GM23338 (cell line): ENCODE results near the gene KCNMA1. TPM values are rescaled to one million over a fixed set of nuclear protein-coding genes. Genes with fewer than 3 reads are reported as not detected.

Source experiments
- ATAC-seq: fragments of 200-7000 bp; cut with Tn5 transposase; 3 replicates; pipeline ENCODE4 v1.9.1; 2020
- DNase-seq: peaks from one replicate; pipeline ENCODE4 v3.0.0-alpha.2; 2015; ENCODE audit warnings: low spot score
- H2AFZ ChIP-seq: fragments of 200-600 bp; sonication (generic); 2 replicates; pipeline ENCODE4 v1.8.0; 2016; ENCODE audit warnings: antibody characterized with exemption, mild to moderate bottlenecking, moderate library complexity
- H3F3A ChIP-seq: fragments of 200-600 bp; sonication (generic); replicated peaks from 2 replicates; pipeline ENCODE4 v1.8.0; 2017; ENCODE audit warnings: antibody characterized with exemption, mixed run types, low read depth
- H3K27ac ChIP-seq: fragments of 200-600 bp; sonication (generic); 2 replicates; pipeline ENCODE4 v1.6.1; 2016; ENCODE audit warnings: low read depth
- H3K27me3 ChIP-seq: fragments of 200-600 bp; sonication (generic); 2 replicates; pipeline ENCODE4 v1.8.0; 2016; ENCODE audit warnings: mild to moderate bottlenecking, mixed run types, moderate library complexity; ENCODE audit not compliant: insufficient read depth
- H3K36me3 ChIP-seq: fragments of 200-600 bp; sonication (generic); 2 replicates; pipeline ENCODE4 v1.8.0; 2016; ENCODE audit warnings: mild to moderate bottlenecking; ENCODE audit not compliant: insufficient read depth
- H3K4me1 ChIP-seq: fragments of 200-600 bp; sonication (generic); 2 replicates; pipeline ENCODE4 v1.8.0; 2016; ENCODE audit warnings: mild to moderate bottlenecking, moderate library complexity; ENCODE audit not compliant: insufficient read depth
- H3K4me2 ChIP-seq: fragments of 200-600 bp; sonication (generic); 2 replicates; pipeline ENCODE4 v1.7.1; 2017; ENCODE audit warnings: mixed run types
- H3K4me3 ChIP-seq: fragments of 200-600 bp; sonication (generic); 2 replicates; pipeline ENCODE4 v1.6.1; 2016; ENCODE audit warnings: mixed run types
- H3K79me2 ChIP-seq: fragments of 200-600 bp; sonication (generic); replicated peaks from 2 replicates; pipeline ENCODE4 v1.8.0; 2017; ENCODE audit warnings: mild to moderate bottlenecking; ENCODE audit not compliant: insufficient read depth
- H3K9me2 ChIP-seq: fragments of 200-600 bp; sonication (generic); 2 replicates; pipeline ENCODE4 v1.8.0; 2017; ENCODE audit not compliant: insufficient read depth
- H4K20me1 ChIP-seq: fragments of 200-600 bp; sonication (generic); replicated peaks from 2 replicates; pipeline ENCODE4 v1.8.0; 2017; ENCODE audit warnings: mild to moderate bottlenecking; ENCODE audit not compliant: insufficient read depth
- H3K27ac Mint-ChIP-seq: 2 replicates; pipeline ENCODE4 v1.8.0; 2020; ENCODE audit warnings: inconsistent platforms, mild to moderate bottlenecking, moderate library complexity, mixed read lengths
- H3K27me3 Mint-ChIP-seq: 3 replicates; pipeline ENCODE4 v1.8.0; 2022; ENCODE audit warnings: low read depth, mild to moderate bottlenecking, moderate library complexity, mixed read lengths, inconsistent platforms; ENCODE audit not compliant: insufficient read depth, poor library complexity
- H3K36me3 Mint-ChIP-seq: 3 replicates; pipeline ENCODE4 v1.8.0; 2021; ENCODE audit warnings: low read depth, mild to moderate bottlenecking, inconsistent platforms, moderate library complexity, mixed read lengths
- H3K4me1 Mint-ChIP-seq: 3 replicates; pipeline ENCODE4 v1.8.0; 2020; ENCODE audit warnings: mild to moderate bottlenecking, inconsistent platforms, mixed read lengths
- H3K4me3 Mint-ChIP-seq: 3 replicates; pipeline ENCODE4 v1.8.0; 2021; ENCODE audit warnings: moderate library complexity, mild to moderate bottlenecking, inconsistent platforms, mixed read lengths
- H3K9me3 Mint-ChIP-seq: 3 replicates; pipeline ENCODE4 v1.8.0; 2020; ENCODE audit warnings: moderate library complexity, mild to moderate bottlenecking, inconsistent platforms, mixed read lengths
- CREB1 ChIP-seq: fragments of 250-450 bp; sonication (Bioruptor Pico); IDR thresholded peaks from 2 replicates; pipeline ENCODE4 v1.5.0; 2020; ENCODE audit warnings: low read depth, mild to moderate bottlenecking, moderate library complexity
- EZH2 ChIP-seq: fragments of 200-600 bp; sonication (generic); IDR thresholded peaks from one replicate; pipeline ENCODE4 v1.8.0; 2017; ENCODE audit warnings: antibody characterized with exemption, mild to moderate bottlenecking, low read depth; ENCODE audit not compliant: unreplicated experiment
- EZH2phosphoT487 ChIP-seq: fragments of 200-600 bp; sonication (generic); IDR thresholded peaks from one replicate; pipeline ENCODE4 v1.8.1; 2018; ENCODE audit warnings: antibody characterized with exemption; ENCODE audit not compliant: unreplicated experiment
- JUNB ChIP-seq: IDR thresholded peaks from one replicate; pipeline ENCODE4 v1.6.1; 2016; ENCODE audit warnings: antibody characterized with exemption; ENCODE audit not compliant: unreplicated experiment
- NANOG ChIP-seq: IDR thresholded peaks from 2 replicates; pipeline ENCODE4 v1.6.1; 2016; ENCODE audit warnings: antibody characterized with exemption, borderline replicate concordance
- POLR2AphosphoS5 ChIP-seq: IDR thresholded peaks from 2 replicates; pipeline ENCODE4 v1.6.1; 2016; ENCODE audit warnings: antibody characterized with exemption, low read depth
- STAT1 ChIP-seq: IDR thresholded peaks from one replicate; pipeline ENCODE4 v1.6.1; 2016; ENCODE audit warnings: antibody characterized with exemption; ENCODE audit not compliant: unreplicated experiment
- ZNF114 ChIP-seq: fragments of 250-450 bp; sonication (Bioruptor Pico); IDR thresholded peaks from 2 replicates; pipeline ENCODE4 v1.5.0; 2020; ENCODE audit warnings: mild to moderate bottlenecking, moderate library complexity
- ZNF331 ChIP-seq: fragments of 250-450 bp; sonication (Bioruptor Pico); IDR thresholded peaks from 2 replicates; pipeline ENCODE4 v1.5.0; 2020; ENCODE audit warnings: low read depth, mild to moderate bottlenecking, moderate library complexity
- polyA plus RNA-seq: library from polyadenylated mRNA; unstranded; fragments of >200 nt; fragmentation: Nextera tagmentation; extraction: Ambion mirVana; gene quantifications from 2 replicates; pipeline ENCODE4 v1.2.1, GENCODE V29; 2016
- total RNA-seq: library from RNA; depleted of rRNA; stranded (reverse); fragments of >200 nt; shearing (Covaris generic); gene quantifications from 2 replicates; pipeline ENCODE4 v1.2.3, GENCODE V29; 2014
- TF ChIP-seq, protein P1 (sequence below): IDR thresholded peaks from one replicate; pipeline ENCODE4 v1.6.1; 2018; ENCODE audit warnings: antibody characterized with exemption; ENCODE audit not compliant: unreplicated experiment
- TF ChIP-seq, protein P2 (sequence below): IDR thresholded peaks from 2 replicates; pipeline ENCODE4 v1.6.1; 2016; ENCODE audit warnings: antibody characterized with exemption
- TF ChIP-seq, protein P3 (sequence below), 2 experiments: fragments of 200-600 bp in 1 of 2; sonication (generic) in 1 of 2; conservative IDR thresholded peaks; 2 replicates each; pipeline versions ENCODE4 v1.5.1 to v1.6.1; 2016 to 2017; ENCODE audit warnings: antibody characterized with exemption in 2 of 2, low read depth in 2 of 2, mild to moderate bottlenecking in 2 of 2, moderate library complexity in 1 of 2
- TF ChIP-seq, protein P4 (sequence below): fragments of 250-450 bp; sonication (Bioruptor Pico); IDR thresholded peaks from 2 replicates; pipeline ENCODE4 v1.5.0; 2020; ENCODE audit warnings: mild to moderate bottlenecking, moderate library complexity

The KCNMA1 gene
- total and polyA plus RNA-seq, 2 experiments from 2014 or later: 8.2 to 9.0 TPM

DNA sequence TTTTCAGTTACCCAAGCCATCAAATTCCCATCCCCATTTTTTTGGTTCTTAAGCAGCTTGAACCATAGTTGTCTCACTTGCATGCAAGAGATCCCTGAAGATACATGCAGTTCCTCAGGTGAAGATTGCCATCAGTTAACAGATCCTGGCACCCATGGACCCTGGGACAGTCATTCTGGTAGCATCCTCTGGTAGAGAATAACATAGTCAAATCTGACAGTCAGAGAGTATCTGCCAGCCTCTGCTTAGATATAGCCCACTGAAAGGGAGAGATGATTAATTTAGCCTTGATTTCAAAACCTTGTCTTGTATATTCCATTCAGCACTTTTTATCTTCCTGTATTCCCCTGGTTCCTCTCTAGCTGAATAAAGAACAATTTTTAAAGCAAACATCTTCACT, 280.4 kb downstream of the KCNMA1 start:
- no peak for ATAC-seq
- Mint-ChIP-seq H3K27me3 (peaks cover 2% of the 10 kb centered on the region), H3K27ac (no peak overlapping the region), H3K9me3 (no peaks in the 10 kb centered on the region), H3K4me1 (peaks cover 2% of the 10 kb centered on the region; the same call in 1 of the 3 replicates), H3K36me3 (no peaks in the 10 kb centered on the region), H3K4me3 (no peak overlapping the region)
- H3K4me1 ChIP-seq: no peaks in the 10 kb centered on the region
- no peak for DNase-seq
- TF ChIP-seq, protein P1, sequence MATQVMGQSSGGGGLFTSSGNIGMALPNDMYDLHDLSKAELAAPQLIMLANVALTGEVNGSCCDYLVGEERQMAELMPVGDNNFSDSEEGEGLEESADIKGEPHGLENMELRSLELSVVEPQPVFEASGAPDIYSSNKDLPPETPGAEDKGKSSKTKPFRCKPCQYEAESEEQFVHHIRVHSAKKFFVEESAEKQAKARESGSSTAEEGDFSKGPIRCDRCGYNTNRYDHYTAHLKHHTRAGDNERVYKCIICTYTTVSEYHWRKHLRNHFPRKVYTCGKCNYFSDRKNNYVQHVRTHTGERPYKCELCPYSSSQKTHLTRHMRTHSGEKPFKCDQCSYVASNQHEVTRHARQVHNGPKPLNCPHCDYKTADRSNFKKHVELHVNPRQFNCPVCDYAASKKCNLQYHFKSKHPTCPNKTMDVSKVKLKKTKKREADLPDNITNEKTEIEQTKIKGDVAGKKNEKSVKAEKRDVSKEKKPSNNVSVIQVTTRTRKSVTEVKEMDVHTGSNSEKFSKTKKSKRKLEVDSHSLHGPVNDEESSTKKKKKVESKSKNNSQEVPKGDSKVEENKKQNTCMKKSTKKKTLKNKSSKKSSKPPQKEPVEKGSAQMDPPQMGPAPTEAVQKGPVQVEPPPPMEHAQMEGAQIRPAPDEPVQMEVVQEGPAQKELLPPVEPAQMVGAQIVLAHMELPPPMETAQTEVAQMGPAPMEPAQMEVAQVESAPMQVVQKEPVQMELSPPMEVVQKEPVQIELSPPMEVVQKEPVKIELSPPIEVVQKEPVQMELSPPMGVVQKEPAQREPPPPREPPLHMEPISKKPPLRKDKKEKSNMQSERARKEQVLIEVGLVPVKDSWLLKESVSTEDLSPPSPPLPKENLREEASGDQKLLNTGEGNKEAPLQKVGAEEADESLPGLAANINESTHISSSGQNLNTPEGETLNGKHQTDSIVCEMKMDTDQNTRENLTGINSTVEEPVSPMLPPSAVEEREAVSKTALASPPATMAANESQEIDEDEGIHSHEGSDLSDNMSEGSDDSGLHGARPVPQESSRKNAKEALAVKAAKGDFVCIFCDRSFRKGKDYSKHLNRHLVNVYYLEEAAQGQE: no peak
- TF ChIP-seq, protein P2, sequence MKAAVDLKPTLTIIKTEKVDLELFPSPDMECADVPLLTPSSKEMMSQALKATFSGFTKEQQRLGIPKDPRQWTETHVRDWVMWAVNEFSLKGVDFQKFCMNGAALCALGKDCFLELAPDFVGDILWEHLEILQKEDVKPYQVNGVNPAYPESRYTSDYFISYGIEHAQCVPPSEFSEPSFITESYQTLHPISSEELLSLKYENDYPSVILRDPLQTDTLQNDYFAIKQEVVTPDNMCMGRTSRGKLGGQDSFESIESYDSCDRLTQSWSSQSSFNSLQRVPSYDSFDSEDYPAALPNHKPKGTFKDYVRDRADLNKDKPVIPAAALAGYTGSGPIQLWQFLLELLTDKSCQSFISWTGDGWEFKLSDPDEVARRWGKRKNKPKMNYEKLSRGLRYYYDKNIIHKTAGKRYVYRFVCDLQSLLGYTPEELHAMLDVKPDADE: no peak
- TF ChIP-seq, protein P3, sequence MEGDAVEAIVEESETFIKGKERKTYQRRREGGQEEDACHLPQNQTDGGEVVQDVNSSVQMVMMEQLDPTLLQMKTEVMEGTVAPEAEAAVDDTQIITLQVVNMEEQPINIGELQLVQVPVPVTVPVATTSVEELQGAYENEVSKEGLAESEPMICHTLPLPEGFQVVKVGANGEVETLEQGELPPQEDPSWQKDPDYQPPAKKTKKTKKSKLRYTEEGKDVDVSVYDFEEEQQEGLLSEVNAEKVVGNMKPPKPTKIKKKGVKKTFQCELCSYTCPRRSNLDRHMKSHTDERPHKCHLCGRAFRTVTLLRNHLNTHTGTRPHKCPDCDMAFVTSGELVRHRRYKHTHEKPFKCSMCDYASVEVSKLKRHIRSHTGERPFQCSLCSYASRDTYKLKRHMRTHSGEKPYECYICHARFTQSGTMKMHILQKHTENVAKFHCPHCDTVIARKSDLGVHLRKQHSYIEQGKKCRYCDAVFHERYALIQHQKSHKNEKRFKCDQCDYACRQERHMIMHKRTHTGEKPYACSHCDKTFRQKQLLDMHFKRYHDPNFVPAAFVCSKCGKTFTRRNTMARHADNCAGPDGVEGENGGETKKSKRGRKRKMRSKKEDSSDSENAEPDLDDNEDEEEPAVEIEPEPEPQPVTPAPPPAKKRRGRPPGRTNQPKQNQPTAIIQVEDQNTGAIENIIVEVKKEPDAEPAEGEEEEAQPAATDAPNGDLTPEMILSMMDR (conservative IDR thresholded peaks at IDR 0.05; ENCODE audit: low read depth in 2 of 2): no peak
- TF ChIP-seq ZNF331 (CRISPR knock-in tag): no peak
- no peak for TF ChIP-seq CREB1
- no peak for TF ChIP-seq NANOG
- TF ChIP-seq, protein P4, sequence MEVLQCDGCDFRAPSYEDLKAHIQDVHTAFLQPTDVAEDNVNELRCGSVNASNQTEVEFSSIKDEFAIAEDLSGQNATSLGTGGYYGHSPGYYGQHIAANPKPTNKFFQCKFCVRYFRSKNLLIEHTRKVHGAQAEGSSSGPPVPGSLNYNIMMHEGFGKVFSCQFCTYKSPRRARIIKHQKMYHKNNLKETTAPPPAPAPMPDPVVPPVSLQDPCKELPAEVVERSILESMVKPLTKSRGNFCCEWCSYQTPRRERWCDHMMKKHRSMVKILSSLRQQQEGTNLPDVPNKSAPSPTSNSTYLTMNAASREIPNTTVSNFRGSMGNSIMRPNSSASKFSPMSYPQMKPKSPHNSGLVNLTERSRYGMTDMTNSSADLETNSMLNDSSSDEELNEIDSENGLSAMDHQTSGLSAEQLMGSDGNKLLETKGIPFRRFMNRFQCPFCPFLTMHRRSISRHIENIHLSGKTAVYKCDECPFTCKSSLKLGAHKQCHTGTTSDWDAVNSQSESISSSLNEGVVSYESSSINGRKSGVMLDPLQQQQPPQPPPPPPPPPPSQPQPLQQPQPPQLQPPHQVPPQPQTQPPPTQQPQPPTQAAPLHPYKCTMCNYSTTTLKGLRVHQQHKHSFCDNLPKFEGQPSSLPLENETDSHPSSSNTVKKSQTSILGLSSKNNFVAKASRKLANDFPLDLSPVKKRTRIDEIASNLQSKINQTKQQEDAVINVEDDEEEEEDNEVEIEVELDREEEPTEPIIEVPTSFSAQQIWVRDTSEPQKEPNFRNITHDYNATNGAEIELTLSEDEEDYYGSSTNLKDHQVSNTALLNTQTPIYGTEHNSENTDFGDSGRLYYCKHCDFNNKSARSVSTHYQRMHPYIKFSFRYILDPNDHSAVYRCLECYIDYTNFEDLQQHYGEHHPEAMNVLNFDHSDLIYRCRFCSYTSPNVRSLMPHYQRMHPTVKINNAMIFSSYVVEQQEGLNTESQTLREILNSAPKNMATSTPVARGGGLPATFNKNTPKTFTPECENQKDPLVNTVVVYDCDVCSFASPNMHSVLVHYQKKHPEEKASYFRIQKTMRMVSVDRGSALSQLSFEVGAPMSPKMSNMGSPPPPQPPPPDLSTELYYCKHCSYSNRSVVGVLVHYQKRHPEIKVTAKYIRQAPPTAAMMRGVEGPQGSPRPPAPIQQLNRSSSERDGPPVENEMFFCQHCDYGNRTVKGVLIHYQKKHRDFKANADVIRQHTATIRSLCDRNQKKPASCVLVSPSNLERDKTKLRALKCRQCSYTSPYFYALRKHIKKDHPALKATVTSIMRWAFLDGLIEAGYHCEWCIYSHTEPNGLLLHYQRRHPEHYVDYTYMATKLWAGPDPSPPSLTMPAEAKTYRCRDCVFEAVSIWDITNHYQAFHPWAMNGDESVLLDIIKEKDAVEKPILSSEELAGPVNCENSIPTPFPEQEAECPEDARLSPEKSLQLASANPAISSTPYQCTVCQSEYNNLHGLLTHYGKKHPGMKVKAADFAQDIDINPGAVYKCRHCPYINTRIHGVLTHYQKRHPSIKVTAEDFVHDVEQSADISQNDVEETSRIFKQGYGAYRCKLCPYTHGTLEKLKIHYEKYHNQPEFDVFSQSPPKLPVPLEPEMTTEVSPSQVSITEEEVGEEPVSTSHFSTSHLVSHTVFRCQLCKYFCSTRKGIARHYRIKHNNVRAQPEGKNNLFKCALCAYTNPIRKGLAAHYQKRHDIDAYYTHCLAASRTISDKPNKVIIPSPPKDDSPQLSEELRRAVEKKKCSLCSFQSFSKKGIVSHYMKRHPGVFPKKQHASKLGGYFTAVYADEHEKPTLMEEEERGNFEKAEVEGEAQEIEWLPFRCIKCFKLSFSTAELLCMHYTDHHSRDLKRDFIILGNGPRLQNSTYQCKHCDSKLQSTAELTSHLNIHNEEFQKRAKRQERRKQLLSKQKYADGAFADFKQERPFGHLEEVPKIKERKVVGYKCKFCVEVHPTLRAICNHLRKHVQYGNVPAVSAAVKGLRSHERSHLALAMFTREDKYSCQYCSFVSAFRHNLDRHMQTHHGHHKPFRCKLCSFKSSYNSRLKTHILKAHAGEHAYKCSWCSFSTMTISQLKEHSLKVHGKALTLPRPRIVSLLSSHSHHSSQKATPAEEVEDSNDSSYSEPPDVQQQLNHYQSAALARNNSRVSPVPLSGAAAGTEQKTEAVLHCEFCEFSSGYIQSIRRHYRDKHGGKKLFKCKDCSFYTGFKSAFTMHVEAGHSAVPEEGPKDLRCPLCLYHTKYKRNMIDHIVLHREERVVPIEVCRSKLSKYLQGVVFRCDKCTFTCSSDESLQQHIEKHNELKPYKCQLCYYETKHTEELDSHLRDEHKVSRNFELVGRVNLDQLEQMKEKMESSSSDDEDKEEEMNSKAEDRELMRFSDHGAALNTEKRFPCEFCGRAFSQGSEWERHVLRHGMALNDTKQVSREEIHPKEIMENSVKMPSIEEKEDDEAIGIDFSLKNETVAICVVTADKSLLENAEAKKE (CRISPR knock-in tag): no peak
- TF ChIP-seq POLR2AphosphoS5: no peak
- no peak for TF ChIP-seq ZNF114 (CRISPR knock-in tag)
- no peak for TF ChIP-seq EZH2
- no peak for TF ChIP-seq JUNB
- TF ChIP-seq EZH2phosphoT487: no peak
- TF ChIP-seq STAT1: no peak
- H3K36me3 ChIP-seq: no peaks in the 10 kb centered on the region
- no peaks in the 10 kb centered on the region for H3K27me3 ChIP-seq
- H3K4me3 ChIP-seq: no peak overlapping the region
- H3F3A ChIP-seq: no peaks in the 10 kb centered on the region
- H2AFZ ChIP-seq: no peak overlapping the region
- no peaks in the 10 kb centered on the region for H3K79me2 ChIP-seq
- H3K9me2 ChIP-seq: 0 out of 2 replicates have a peak, but pooled peaks cover 6% of the 10 kb centered on the region
- no peak overlapping the region for H3K4me2 ChIP-seq
- no peaks in the 10 kb centered on the region for H4K20me1 ChIP-seq
- no peak overlapping the region for H3K27ac ChIP-seq
